GM12878 (cell line): ENCODE measurements around the gene RERE.

Experiments
- CHD4 ChIP-seq: fragments of 200-600 bp; sonication (generic); IDR thresholded peaks from 2 replicates; pipeline ENCODE4 v1.6.1; 2016; ENCODE audit warnings: mild to moderate bottlenecking
- HDAC2 ChIP-seq: fragments of 200-600 bp; sonication (generic); IDR thresholded peaks from 2 replicates; pipeline ENCODE4 v1.6.1; 2017
- RAD51 ChIP-seq: fragments of 450-650 bp; IDR thresholded peaks from 2 replicates; pipeline ENCODE4 v1.6.1; 2016; ENCODE audit warnings: moderate library complexity, mild to moderate bottlenecking, inconsistent platforms
- RFX5 ChIP-seq: IDR thresholded peaks from 2 replicates; pipeline ENCODE4 v1.6.1; 2011; ENCODE audit warnings: low read depth, low read length, improper control_type of control experiment
- SP1 ChIP-seq: IDR thresholded peaks from one replicate; pipeline ENCODE4 v1.6.1; 2011; ENCODE audit warnings: low read depth, low read length
- TF ChIP-seq, protein P1 (sequence below), 3 experiments: IDR thresholded peaks in 2 of 3; conservative IDR thresholded peaks in 1 of 3; 2 replicates each; pipeline ENCODE4 v1.5.1; 2011; ENCODE audit warnings: low read depth in 3 of 3, low read length in 3 of 3, mild to moderate bottlenecking in 3 of 3, control low read depth in 2 of 3, moderate library complexity in 2 of 3, inconsistent platforms in 1 of 3, mixed read lengths in 1 of 3; ENCODE audit not compliant: control insufficient read depth in 2 of 3, insufficient read depth in 1 of 3; ENCODE audit errors: extremely low read depth in 1 of 3
- TF ChIP-seq, protein P2 (sequence below): IDR thresholded peaks from 2 replicates; pipeline ENCODE4 v1.6.1; 2012; ENCODE audit warnings: low read depth, low read length, improper control_type of control experiment

DNA sequence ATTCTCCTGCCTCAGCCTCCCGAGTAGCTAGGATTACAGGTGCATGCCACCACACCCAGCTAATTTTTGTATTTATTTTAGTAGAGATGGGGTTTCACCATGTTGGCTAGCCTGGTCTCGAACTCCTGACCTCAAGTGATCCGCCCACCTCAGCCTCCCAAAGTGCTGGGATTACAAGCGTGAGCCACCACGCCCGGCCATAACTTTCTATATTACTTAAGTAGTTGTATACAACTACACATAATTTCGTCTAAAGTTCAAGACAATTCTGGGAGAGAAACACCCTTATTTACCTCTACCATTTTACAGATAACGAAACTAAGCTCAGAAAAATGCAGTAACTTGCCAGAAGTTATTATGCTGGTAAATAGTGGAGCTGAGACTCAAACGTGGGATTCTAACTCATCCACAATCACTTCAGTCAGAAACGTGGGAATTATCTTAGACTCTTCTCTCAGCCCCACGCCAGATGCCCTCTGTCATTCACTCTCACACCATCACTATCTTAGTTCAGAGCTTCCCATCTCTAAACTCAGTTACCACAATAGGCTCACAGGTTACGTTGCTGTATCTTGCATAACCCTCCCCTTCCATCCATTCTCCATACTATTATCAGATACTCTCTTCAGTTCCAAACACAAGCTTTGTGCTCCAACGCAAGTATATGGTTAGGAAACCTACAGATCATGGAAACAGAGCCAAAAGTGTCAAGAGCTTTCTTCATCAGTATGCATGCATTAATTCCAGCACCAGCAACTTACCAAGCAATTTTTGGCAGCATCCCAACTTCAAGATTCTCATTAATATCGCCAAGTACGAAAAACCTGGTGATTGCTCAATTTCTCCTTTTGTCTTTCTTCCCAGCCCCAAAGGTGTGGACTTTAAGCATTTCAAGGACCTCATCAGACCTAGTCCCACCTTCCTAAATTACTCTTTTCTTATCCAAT, 69.3 kb downstream of the RERE start:
- TF ChIP-seq, protein P1, sequence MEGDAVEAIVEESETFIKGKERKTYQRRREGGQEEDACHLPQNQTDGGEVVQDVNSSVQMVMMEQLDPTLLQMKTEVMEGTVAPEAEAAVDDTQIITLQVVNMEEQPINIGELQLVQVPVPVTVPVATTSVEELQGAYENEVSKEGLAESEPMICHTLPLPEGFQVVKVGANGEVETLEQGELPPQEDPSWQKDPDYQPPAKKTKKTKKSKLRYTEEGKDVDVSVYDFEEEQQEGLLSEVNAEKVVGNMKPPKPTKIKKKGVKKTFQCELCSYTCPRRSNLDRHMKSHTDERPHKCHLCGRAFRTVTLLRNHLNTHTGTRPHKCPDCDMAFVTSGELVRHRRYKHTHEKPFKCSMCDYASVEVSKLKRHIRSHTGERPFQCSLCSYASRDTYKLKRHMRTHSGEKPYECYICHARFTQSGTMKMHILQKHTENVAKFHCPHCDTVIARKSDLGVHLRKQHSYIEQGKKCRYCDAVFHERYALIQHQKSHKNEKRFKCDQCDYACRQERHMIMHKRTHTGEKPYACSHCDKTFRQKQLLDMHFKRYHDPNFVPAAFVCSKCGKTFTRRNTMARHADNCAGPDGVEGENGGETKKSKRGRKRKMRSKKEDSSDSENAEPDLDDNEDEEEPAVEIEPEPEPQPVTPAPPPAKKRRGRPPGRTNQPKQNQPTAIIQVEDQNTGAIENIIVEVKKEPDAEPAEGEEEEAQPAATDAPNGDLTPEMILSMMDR (IDR thresholded peaks at IDR 0.05 in 2 of 3, conservative IDR thresholded peaks at IDR 0.05 in 1 of 3; ENCODE audit: control insufficient read depth in 2 of 3, extremely low read depth in 1 of 3, insufficient read depth in 1 of 3, low read depth in 3 of 3, low read length in 3 of 3) = no peak
- TF ChIP-seq, protein P2, sequence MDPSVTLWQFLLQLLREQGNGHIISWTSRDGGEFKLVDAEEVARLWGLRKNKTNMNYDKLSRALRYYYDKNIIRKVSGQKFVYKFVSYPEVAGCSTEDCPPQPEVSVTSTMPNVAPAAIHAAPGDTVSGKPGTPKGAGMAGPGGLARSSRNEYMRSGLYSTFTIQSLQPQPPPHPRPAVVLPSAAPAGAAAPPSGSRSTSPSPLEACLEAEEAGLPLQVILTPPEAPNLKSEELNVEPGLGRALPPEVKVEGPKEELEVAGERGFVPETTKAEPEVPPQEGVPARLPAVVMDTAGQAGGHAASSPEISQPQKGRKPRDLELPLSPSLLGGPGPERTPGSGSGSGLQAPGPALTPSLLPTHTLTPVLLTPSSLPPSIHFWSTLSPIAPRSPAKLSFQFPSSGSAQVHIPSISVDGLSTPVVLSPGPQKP = no peak
- TF ChIP-seq RFX5 (no peak), HDAC2 (no peak), RAD51 (no peak), CHD4 (no peak), SP1 (no peak)
